GM21423 (cell line): ENCODE measurements around the gene GLT1D1.
A peak's percentile ranks its signal among the peaks of the same experiment; 100 is the strongest.

Source experiments
- ATAC-seq: cut with Tn5 transposase; IDR thresholded peaks from one replicate; pipeline ENCODE4 v1.9.1; 2021; ENCODE audit warnings: mild to moderate bottlenecking, moderate library complexity; ENCODE audit not compliant: unreplicated experiment

Gene GLT1D1

DNA sequence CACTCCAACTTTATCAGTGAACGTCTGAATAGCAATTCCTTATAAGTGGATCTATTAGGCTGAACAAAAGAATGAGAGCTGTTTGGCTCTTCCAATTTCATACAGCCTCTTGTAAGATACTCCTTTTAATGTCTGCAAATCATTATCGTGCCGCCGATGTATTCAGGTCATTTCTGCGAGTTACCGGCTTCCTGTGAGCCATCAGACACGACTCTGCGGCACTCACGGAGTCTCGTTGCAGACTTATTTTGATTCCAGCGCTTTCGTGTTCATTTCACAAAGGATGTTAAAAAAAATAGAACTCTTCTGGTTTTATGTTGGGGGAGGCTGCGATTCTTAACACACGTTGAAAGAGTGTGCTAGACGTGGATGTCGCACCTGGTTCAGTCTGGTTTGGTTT lies 106.6 kb downstream of the GLT1D1 start:
- ATAC-seq: no peak

DNA sequence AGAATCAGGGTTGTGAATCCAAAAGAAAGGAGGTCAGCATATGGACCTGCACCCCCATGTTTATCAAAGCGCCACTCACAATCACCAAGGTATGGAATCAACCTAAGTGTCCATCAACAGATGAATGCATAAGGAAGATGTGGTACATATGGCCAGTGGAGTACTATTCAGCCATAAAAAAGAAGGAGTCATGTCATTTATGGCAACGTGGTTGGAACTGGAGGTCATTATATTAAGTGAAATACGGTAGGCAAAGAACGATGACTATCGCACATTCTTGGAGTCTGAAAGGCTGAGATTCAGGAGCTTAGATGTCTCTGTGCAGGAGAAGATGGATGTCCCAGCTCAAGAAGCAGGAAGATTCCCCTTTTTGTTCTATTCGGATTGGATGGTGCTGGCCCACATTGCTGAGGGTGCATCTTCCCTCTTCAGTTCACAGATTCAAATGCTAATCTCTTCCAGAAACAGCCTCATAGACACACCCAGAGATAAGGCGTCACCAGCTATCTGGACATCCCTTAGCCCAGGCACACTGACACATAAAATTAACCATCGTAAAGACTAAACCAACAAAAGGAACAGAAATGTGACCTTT lies 108.1 kb downstream of the GLT1D1 start:
- ATAC-seq: no peak

DNA sequence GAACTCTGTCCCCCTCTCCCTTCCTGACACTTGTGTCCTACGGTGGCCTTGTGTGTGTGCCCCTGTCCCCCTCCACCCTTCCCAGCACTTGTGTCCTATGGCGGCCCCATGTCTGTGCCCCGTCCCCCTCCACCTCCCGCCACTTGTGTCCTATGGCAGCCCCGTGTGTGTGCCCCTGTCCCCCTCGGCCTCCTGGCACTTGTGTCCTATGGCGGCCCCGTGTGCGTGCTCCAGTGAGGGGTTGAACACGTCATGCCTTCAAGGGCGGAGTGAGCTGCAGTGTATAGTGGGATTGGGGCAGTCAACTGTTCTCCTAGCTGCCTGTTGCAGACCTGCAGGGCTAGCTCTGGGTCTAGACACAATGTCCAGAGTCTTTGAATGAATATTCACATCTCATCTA lies 108.7 kb downstream of the GLT1D1 start:
- no peak for ATAC-seq

DNA sequence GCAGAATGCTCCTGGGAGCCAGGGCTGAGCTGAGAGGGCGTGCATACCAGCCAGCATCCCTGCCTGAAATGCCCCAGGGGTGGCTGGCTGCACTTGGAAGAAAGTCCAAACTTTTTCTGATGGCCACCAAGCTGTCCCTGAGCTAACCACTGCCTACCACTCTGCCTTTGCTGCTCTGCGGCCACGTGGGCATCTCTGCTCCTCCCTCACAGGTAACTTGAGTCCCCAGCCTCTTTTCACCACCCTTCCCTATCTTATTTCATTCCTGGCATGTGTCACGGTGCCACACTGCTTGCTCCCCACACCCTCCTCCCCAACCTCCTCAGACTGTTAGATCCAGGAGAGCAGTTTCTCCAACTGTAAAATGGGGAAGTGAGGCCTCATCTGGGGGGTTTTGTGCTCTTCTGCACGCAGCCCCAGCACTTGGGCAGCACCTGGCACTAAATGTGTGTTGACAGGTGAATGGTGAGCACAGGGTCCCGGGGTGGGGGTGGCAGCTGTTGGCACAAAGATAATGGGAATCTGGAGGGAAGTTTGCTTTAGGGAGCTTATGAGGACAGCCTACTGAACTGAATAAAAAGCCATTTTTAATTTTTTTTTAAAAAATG lies 113.0 kb downstream of the GLT1D1 start:
- ATAC-seq: no peak

DNA sequence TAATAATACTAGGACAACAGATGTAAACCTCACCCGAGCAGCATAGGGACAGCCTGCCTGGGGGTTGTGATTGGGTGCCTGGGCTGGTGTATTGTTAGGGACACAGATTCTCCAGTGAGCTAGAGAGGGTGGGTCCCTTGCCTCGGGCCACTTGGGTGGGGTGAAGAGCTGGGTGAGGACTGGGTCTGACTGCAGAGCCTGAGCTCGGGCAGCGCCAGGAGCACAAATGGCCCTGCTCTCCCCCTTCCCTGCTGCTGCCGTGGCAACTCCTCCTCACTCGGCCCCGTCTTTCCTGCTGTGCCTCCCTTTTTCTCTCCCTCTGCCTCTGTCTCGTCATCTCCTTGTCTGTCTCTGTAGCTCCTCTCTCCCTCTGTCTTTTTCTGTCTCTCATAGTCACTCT lies 115.4 kb downstream of the GLT1D1 start:
- no peak for ATAC-seq

DNA sequence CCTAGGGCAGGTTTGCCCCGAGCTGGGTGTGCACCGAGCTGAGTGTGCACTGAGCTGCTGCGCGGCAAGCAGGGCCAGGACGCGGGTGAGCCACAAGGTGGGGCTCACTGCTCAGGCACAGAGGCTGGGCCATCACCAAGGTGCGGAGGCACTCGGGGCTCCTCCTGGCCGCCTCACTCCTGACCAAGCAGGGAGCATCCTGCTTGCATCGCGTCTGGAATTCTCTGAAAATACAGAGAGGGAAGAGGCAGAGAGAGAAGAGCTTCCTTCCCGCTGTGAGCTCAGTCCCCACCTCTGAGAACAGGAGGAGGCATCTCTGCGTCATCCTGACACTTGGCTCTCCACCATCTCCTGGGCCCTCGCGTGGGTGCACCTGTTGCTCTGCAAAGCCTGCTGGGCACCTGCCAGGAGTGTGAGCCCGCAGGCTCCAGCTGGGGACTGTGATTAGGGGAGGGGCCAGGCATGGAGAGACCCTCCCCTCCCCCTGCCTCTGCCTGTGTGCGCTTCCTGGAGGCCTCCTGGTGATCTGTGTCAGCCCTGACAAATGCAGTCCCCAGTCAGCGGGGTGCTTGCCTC lies 116.3 kb downstream of the GLT1D1 start:
- peak; percentile 90 for ATAC-seq

DNA sequence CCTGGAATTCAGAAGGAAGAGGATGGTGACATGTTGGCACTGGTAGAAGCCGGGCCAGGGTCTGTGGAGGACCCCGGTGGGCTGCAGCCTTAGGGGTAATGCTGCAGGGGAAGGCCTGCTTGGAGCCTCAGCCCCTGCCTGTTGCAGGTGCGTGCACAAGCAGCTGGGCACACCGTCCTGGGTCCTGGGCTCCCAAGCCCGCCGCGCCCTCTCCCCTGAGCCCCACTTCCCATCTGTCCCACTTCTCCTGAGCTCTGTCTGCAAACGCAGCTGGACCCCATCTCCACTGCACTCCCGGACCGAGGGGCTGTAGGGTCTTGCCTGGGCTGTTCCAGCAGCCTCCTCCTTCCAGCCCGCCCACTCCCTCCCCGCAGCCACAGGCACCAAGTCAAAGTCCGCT lies 116.8 kb downstream of the GLT1D1 start:
- no peak for ATAC-seq

DNA sequence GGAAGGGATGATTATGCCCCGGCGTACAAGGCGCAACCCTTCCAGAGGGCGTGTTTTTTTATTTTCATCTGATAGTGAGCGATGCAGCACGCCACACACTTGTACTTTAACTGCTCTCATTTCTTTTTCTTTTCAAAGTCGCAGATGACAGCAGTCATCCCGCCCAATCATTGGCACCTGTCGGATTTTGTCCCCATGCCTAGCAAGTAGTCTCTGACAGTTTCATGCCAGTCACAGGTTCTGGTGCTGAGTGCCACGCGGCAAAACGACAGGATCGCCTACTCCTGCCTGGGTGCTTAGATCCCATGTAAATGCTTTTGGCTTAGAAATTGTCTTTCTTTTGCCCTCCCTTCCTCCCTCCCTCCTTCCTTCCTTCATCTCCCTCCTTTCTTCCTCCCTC lies 117.7 kb downstream of the GLT1D1 start:
- ATAC-seq: no peak

DNA sequence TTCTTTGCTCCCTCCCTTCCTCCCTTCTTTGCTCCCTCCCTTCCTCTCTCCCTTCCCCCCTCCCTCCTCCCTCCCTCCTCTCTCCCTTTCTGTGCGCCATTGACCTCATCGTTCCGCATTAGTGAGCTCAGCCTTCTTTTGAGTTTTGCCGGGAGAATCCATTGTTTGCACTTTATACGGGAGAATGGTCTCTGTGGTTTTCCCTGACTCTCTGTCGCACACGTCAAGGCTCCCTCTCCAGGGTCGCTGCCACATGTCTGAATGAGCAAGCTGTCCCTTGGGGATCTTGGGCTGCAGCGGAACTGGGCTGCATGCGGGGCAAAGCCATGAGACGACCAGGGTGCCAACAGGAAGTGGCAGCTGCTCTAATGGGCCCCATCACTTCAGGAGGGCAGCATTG lies 118.5 kb downstream of the GLT1D1 start:
- ATAC-seq: no peak

DNA sequence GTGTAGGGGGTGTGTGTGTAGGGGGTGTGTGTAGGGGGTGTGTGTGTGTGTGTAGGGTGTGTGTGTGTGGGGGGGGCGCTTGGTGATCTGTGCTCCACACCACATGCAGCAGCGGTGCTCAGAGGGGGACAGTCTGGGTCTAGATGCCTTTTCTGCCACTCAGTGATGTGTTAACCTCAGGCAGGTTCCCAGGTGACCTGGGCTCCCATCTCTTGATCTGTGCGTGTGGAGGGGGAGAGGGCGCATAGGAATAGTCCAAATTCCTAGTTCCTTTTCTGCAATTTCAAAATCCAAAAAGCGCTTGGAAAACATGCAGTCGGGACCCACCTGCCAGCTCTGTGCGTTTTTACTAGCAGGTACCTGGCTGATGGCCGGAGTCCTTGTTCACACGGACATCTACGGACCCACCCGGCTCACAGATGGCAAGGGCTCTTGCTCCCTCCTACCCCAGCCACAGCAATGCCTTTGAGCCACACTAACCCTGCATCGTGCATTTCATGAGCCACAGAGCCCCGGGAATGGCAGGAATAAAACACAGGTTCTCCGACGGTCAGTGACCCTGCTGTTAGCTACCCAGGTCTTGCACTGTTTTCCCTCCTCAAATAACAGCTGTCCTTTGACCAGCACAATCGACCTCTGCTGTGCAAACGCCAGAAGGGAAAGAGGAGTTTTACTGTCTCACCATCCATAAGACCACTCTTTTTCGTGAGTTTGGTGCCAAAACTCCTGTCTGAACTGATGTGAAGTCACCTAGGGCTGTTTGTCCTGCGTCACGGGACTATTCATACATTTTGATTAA lies 120.8 kb downstream of the GLT1D1 start:
- no peak for ATAC-seq

DNA sequence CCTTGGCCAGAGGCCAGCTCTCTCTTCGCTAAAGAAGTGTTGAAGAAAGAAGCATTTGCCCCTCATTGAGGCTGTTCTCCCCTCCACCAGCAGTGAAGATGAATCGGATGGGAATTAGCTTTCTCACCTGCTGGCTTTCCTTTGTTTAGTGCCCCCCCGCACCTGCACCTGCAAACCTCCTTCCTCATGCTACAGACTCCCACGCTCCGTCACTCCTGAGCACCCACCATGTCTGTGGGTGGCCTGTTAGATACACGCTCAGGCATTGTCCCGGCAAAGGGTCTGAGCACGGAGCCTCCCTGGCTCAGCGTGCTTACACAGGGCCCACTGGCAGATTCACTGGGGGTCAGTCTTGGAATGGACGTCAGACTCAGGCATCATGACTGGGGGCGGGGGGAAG lies 121.6 kb downstream of the GLT1D1 start:
- ATAC-seq: no peak

DNA sequence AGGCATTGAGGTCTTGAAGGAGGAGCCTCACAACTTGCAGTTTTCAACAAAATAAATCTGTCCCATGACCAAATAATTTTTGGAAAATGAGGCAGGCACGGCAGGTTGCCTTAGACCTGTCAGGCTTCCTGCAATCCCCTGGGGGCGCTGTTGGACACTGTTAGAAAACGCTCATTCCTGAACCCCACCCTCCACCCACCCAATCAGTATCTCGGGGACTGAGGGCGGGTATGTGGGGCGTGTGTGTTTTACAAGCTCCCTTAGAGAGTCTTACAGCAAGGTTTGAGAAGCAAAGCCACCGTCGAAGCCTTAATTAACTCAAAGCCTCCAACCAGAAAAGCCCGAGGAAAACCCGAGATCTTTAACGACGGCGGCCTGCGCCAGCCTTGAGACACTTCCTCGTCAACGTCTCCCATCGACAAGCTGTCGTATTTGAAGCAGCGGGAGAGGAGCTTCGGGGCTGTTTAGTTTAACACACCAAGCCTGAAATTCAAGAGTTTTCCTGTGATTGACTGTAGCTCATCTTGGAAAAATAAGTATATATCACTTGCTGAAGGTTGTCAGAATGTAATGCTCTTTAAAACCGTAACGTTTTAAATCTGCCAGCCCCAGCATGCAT lies 123.0 kb downstream of the GLT1D1 start:
- ATAC-seq: no peak

DNA sequence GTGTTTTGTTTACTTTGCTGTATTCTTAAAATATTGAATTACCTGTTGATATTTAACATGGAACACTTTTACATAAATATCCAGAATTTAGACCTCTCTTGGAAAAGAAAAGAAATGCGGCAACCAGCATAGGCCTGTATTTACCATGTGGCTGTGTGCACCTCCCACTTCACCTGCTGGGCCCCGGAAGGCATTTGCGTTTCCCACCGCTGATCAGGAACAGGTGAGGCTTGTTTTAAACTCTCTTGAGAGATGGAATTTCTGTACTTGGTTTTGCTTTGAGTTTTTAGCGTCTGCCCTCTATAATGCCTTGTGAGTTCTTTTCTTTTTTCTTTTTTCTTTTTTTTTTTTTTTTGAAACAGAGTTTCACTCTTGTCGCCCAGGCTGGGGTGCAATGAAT lies 124.2 kb downstream of the GLT1D1 start:
- no peak for ATAC-seq

DNA sequence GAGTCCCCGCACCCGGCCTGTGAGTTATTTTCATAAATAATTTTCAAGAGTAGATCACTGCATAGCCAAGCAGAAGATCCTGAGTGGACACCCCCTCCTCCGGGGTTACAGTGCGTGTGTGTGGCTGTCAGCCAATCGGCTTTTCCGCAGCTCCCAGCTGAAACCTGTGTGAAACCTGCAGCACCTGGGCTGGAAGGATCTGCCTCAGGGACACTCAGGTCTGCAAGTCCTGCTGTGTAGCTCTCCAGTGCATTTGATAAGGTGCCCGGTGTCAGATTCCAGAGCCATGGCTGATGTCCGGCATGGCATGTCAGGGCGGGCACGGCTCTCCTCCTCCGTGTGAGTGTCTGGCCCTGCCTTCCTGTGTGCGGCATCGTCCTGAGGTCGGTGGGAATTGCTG lies 124.8 kb downstream of the GLT1D1 start:
- ATAC-seq: no peak

DNA sequence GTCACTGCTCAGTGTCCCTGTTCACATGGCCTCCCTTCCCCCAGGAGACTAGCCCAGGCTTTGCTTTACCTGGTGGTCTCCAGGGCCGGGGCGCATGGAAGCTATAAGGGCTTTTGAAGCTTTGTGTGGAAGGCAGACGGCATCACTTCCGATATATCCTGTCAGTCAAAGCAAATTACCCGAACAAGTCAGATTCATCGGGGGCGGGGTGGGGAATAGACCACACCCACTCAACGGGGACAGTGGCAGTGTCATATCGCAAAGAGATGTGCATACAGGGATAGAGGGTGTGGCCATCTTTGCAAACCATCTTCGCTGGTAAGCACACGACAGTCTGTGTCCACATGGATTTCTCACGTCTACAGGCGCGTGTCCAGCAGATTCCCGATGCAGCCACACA lies 127.3 kb downstream of the GLT1D1 start:
- no peak for ATAC-seq

DNA sequence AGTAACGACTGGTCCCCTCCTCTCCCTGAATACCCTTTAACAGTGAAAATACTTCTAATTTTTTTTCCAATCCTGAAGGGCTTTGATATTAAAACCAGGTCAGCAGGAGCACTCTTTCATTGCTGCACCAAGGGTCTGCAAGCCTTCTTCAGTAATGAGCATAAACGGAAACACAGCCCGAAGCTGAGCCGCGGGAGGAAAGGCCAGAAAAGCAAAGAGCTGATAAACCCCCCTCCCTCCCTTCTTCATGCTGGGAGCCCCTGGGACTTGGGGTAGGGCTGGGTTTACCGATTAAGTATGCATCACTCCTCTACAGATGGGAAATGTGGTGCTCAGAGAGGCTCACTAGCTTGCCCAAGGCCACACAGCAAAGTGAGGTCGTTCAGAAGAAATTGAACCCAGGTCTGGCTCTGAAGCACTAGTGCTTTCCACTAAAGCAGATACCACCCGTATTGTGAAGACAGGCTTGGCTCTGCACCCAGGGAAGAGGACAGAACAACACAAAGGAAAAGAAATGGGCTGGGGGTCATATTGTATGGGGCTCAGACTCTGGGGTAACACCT lies 128.8 kb downstream of the GLT1D1 start:
- no peak for ATAC-seq

DNA sequence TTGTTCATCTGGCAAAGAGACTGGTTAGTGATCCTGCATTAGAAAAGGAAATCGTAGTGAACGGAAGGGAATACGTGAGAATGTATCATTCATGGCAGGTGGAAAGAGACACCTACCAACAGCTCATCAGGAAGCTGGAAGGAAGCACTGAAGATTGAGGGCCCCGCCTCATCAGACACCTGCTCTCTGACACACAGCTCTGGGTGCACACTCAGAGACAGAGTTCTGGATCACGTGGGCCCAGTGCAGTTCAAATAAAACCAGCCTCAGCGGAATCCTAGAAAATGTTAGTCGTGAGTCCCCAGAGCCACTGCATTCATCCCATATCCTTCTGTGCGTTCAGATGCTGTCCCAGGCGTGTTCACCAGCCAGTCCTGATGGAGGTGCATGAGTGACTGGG lies 129.7 kb downstream of the GLT1D1 start:
- no peak for ATAC-seq

DNA sequence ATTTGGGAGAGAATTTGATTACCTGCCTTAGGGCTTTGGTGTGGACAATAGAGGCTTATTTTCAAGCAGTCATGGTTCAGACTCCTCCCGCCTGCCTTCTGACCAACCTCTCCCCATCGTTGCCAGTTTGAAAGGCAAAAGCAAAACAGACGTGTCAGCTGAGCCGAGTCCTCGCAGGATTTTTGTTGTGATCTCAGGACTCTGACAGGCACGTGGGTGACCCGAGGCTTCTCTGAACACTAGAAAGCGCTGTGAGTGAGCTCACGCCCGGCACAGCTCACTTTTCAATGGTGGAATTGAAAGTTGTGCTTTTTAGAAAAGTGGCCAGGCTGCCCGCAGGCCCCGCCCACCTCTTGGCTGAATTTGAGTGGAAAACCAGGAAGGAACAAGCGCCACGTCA lies 130.1 kb downstream of the GLT1D1 start:
- no peak for ATAC-seq

DNA sequence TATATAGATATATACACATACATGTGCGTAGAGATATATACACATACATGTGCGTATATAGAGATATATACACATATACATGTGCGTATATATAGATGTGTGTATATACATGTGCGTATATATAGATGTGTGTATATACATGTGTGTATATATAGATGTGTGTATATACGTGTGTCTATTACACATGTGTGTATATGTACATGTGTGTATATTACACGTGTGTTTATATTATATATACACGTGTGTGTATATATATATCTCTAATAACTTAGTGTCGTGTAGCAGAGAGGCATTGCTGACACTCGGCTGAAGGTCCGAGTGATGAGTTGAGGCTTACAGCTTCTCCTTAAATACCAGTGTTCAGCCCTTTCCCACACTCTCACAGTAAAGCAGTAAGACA lies 133.7 kb downstream of the GLT1D1 start:
- ATAC-seq: no peak

DNA sequence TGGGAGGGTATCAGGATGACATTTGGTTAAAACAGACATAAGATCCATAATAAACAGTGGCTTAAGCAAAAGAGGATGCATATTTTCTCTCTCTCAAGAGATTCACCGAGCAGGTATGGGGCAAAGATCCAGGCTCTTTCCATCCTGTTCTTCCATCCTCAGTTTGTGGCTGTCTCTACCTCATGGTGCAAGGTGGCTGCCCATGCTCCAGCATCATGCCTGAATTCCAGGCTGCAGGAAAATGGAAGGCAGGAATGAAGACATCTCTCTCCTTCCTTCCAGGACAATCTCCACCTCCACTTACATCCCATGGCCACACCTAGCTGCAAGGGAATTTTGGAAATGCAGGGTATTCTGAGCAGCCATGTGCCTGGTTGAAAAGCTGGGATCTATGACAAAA lies 136.0 kb downstream of the GLT1D1 start:
- ATAC-seq: no peak

DNA sequence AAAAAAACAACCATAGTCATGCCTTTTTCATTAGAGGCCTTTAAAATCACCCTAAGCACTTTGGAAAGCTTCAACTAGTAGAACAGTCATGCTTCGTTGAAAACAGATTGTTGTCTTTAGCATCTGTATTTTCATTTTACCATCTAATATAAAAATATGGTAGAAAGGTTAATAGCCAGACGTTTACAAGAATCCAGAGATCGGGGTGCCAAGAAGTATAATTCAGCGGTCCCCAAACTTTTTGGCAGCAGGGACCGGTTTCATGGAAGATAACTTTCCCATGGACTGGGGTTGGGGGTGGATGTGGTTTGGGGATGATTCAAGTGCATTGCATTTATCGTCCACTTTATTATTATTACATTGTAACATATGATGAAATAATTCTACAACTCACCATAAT lies 138.4 kb downstream of the GLT1D1 start:
- ATAC-seq: no peak
